GM18520 (cell line): ENCODE results near the gene DPCD.
"Not testable (repeated sequence)": the region's sequence is repeated elsewhere in the genome, so short reads cannot be mapped to it uniquely, and the experiment has no call there.

Experiments used
- ATAC-seq: cut with Tn5 transposase; IDR thresholded peaks from one replicate; pipeline ENCODE4 v1.9.1; 2021; ENCODE audit not compliant: unreplicated experiment

The DPCD gene

DNA sequence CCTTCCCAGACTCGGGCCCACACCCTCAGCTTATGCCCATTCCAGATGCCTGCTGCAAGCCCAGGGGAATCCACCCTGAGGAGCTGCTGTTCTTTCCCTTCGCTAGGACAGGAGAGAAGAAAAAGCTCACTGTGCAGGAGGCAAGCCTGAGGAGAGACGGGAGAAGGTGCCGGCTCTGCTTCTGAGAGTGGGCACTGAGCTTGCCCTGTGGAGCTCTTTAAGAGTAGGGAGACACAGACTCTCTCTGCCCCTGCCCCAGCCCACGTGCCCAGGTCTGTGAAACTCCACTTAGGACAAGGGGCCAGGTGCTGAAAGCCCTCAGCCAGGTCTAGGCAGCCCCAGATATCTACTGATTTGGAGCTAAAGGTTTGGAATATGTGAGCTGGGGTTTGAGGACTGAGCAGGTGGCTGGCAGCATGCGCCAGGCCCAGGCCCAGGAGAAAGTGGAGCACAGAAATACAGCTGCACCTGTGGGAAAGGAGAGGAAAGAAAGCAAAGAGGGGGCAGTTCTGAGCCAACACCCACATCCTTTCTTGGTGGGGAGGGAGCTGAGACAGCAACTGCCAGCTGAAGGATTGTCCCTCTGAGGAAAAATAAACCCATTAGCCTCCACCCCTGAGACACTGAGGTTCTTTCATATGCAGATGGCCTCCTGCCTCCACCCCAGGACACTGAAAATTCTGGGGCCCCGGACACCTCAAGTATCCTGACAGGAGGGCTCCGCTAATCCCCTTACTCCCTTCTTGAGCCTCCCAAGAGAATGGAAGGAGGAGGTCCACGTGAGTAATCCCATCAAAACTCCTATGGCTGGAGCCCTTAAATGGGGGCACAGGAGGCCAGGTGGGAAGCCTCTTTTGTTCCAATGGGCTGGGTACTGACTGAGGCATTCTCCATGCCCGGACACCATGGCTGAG lies 7.4 kb upstream of the DPCD start:
- ATAC-seq: no peak

DNA sequence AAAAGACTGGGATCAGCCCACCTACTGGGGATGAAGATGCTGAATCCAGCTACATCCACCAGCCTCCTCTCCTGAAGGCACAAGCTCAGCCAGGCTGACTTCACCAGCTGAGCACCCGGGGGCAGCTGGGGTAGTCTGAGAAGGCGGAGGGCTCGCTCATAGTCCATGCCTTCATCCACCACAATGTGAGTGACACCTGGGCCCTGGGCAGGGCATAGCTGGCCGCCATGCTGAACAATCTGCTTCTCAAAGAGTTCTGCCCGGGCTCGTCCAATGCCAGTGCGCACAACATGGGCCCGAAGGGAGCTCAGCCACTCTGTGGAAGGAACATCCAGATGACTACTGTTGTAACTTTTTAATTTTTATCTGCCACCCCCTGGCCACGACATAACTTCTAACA lies 2.3 kb upstream of the DPCD start:
- ATAC-seq: no peak

DNA sequence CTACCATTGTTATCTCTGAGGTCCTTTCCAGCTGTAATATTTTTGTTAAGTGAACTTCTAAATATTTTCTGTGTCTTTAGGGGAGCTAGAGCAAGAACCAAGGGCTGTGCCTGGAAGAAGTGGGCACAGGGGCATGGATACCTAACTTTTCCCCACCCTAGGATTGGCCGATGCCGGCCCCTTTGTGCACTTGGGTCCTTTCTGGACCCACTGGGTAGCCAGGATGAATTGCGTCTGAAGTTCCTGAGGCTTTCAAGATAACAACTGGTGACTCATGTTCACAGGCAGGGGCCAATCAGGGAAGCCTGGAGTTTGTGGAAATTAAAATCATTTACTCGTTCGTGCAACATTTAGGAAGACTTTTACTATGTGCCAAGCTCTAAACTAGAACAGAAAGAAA lies 758 bp downstream of the DPCD start:
- ATAC-seq: no peak

DNA sequence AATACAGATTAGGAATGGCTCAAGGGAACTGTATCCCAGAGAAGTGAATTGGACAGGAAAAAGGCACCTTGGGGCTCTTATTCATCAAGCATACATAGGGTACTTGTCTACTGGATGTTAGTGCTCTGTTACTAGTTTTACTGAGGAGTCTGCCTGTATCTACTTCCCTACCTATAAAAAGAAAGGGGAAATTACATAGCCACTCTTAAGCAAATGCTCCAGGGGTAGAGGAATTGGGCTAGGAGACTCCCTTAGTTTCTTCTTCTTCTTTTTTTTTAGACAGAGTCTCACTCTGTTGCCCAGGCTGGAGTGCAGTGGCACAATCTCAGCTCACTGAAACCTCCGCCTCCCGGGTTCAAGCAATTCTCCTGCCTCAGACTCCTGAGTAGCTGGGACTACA lies 5.2 kb downstream of the DPCD start:
- ATAC-seq: not testable (repeated sequence)

DNA sequence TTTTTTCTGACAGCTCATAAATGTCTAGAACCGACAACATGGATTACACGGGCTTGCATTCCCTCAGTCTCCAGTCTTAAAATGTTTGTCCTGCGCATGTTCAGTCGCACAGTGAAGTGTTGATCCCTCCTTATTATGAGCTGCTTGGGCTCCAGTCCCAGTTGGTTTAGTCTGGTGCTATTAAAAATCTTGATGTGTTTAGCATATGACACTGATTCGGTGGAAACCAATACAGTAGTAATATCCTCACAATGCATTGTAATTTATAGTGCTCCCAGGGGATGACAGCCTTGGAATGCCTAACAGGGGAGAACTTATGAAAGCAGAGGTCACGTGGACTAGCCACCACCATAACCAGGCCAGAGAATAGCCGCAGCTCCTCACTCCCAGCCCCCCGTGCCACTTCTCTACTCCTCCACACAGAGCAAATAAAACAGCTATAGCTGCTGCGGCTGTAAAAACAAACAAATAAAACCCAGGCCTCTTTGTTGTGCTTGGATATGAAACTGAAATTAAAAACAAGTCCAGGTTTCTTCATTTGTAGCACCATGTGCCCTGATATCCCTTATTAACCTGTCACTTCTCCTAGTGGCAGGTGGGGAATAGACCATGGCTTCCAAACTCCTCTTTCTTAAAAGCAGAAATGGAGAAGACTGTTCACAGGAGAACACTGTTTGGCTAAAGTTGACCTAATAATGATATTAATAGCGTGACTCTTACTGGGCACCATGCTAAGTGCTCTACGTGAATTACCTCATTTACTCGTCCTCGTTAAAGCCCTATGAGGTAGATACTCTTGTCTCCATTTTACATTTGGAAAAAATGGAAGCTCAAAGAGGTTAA lies 7.7 kb downstream of the DPCD start:
- ATAC-seq: no peak

DNA sequence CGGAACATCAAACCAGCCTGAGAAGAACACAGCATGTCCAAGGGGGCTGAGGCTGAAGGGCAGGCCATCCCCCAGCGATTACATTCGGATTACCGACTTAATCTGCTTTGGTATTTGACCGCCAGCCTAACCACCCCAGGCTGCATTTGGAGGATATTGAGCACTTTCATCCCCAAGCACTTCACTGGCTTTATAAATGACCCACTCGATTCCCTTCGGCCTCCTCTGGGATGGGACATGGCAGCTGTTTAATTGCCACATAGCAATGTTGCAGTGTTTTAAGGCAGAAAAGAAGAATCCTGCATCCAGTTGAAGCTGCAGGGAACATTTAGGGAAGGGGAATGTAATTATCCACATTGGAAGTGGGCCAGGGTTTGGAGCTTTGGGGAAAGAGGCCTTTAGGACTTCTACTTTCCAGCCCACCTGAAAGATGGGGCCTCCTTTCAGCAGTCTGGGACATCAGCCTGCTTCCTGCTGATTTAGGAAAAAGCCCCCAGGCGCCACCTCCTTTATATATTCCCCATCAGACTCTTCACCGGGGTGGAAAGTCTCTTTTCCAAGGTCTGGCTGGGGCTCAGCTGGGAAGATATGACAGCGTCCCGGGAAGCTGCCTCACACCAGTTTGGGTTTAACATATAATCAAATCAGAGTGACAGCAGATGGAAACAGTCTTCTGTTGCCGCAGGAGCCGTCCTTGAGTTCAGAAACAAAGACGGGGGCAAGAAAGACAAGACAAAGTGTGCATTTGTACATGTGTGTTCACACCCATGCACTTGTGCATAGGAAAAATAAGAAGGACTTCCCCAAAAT lies 9.2 kb downstream of the DPCD start:
- no peak for ATAC-seq

DNA sequence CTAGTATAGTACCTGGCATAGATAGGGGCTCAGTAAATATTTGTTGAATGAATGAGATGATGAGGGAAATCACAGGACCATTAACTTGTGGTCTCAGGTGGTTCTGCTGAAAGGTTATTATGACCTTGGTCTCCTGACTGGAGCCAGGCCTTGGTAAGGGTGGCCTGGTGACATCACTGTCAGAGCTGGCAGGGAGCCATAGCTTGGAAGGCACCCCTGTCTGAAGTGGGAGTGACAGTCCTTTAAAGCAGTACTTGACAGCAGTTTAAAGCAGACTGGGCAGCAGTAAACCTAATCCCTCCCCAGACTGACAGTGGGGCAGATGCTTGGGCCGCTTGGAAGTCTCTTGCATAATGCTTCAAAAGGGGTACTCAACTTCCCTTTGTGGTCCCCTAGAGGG lies 13.4 kb downstream of the DPCD start:
- ATAC-seq: no peak

DNA sequence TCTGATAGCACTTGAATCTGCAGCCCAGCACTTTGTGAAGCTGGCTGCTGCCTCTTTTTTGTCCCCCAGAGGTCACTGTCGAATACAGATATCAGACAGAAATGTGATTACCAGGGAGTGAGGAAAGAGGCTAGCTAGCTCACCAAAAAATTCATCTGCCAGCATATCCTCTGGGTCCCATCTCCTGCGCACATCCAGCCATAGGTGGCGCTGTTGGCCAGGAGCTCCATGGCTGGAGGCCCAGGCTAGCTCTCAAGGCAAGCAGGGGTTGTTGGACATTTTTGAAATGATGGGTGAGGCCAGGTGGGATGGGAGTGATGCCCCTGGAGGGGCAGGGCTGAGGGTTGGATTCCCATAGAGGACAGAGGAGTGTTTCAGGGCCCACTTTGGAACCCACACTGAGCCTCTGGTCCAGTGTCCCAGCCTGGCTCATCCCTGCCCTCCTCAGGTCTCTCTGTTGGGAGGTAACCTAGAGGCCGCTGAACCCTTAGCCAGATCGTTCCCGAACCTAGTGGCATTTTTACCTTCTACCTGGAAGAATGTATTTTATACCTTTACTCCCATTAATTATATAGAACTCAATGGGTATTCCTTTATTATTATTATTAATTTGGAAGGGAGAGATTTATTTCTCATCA lies 14.8 kb downstream of the DPCD start:
- no peak for ATAC-seq

DNA sequence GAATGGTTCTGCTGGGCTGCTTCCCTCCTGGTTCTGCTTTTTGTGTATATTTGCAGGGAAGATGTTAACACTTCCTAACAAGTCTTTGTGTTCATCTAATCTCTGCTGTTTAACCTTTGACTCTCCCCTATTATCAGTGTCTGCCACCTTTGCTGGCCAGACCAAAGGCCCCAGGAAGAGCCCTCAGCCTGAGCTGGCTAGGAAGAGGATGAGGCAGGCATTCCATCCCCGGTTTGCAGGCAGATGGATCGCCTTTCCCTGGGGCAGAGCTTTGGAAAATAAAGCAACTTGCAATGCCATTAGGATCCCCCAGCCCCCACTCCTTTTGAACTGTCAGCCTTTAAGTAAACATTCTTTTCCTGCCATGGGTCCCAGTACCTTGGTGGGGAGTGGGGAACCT lies 19.0 kb downstream of the DPCD start:
- ATAC-seq: no peak

DNA sequence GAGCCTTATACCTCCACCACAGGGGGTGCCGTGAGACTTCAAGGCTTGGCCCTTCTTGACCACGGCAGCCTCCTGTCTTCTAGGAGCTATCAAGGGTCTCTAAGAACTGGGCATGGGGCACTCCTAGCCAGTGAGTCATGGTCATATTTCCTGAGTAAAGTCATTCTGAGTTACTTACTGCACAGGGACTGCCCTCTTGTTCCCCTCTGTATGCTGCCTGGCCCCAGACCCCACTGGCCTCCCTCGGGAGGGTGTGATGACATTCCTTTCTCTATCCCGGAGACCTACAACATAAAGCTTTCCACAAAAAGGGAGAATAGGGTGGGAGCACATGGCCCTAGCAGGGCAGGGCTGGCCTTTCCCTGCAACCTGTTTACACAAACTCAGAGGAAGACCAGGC lies 21.4 kb downstream of the DPCD start:
- ATAC-seq: no peak

DNA sequence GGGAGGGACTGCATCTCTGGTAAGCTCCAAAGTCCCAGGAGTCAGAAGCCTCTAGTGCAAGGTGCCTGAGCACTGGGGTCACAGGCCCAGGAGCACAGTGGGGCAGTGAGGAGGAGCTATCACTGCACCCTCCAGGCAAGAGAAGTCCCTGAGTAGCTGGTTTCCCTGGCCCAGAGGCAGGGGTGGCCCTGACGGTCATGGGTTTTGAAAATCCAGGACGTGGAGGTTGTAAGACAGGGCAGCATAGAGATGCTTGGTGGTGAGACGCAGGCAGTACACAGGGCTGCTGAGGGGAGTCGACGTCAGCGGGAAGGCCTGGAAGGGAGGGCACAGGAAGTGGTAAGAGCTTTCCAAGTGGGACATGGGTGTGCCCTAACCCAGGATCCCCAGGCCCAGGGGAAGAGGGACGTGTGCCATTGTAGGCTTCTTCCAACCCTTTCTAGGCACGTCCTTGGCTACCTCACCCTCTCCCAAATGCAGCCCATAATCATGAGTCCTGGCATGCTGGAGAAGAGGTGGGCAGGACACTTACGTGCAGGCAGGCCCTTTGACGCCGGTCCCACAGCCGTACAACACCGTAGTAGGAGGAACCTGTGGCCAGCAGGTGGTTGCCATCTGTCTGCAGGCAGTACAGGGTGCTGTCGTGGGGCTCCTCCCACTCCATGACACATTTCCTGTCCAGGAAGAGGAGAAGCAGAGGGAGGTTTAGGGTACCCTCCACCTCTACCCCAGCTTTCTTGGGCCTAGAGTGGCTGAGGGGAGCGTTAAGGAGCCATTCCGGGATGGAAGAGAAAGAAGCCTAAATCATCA lies 23.2 kb downstream of the DPCD start:
- ATAC-seq: no peak

DNA sequence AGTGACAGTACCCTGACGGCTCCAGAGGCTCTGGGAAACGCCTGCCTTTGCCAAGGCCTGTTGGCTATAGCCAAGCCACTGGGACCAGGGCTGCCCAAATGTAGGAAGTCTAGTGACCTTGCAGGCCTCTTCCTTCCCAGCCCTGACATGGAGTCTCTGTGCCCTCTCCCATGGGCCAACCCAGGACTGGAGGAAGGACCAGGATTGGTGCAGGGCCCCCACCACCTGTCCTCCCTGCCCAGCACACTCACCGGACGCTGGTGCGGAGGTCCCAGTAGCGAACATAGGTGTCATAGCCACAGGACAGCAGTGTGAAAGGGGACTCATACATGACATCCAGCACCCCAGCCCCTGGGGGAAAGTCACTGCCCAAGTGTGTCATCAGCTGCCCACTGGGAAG lies 24.0 kb downstream of the DPCD start:
- no peak for ATAC-seq

DNA sequence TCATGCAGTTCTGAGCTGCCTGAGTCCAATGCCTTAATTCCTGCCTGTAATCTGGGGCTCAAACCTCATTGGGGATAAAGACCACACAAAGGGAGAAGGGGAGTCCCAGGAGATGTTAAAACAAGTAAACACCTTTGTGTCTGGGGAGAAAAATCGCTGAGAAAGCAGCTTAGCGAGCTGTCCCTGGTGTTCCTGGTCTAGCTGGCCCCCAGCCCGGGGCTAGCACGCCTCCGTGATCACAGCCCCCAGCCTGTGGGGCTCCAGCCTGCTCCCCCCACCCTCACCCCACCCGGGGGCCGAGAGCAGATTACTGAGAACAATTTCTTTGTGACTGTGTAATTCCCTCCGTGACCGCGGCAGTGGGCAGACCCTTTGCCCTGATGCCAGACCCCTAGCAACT lies 24.8 kb downstream of the DPCD start:
- no peak for ATAC-seq

DNA sequence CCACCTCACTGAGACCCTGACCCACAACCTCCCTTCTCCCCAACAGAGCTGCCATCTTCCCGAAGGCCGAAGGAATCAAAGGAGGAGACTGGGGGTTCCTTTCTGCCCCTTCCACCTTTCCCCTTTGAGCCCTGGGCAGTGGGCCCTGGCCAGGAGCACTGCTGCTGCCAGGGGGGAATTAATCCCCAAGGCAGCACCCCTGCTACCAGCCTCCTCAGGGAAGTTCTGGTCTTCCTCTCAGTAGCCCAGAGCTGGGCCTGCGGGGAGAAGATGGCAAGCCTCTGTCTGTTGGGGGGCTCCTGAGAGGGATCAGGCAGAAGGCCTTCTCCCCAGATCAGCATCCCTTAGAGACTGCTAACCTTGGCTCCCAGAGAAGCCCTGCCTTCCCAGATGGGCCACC lies 25.5 kb downstream of the DPCD start:
- no peak for ATAC-seq

DNA sequence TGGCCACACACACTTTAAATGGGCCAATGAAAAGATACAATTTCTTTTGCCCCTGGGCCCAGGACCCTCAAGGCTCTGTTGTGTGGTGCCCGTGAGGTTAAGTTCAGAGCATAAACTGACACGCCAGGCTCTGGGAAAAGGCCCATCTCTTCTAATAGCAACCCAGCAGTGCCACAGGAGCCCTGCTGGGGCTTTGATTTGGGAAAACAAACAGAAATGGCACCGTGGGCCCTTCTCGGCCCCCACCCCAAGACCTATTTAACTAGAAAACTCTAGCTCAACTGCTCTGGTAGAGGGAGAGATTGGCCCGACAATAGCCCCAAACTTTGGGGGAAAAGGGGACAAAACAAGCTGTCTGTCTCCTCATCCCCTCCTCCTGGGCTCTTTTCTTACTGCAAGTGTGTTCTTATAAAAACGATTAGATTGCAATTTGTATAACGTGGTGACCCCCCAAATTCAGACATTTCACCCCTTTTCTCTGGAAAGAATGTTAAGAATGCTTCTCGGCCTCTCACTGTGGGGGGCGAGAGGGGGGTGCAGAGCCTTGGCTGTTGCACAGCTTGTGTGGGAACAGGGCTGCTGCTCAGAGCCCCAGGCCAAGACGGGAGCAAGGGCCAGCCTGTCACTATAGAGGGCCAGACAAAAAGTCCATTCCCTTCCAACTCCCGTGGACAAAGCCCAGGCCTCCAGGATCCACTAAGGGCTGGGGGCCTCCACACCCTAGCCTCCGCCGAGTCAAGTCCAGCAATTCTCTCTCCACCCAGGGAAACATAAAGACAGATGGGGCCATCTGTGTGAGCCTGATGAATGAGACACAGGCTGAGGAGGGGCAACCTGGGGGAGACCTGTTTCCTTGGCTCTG lies 26.8 kb downstream of the DPCD start:
- ATAC-seq: no peak

DNA sequence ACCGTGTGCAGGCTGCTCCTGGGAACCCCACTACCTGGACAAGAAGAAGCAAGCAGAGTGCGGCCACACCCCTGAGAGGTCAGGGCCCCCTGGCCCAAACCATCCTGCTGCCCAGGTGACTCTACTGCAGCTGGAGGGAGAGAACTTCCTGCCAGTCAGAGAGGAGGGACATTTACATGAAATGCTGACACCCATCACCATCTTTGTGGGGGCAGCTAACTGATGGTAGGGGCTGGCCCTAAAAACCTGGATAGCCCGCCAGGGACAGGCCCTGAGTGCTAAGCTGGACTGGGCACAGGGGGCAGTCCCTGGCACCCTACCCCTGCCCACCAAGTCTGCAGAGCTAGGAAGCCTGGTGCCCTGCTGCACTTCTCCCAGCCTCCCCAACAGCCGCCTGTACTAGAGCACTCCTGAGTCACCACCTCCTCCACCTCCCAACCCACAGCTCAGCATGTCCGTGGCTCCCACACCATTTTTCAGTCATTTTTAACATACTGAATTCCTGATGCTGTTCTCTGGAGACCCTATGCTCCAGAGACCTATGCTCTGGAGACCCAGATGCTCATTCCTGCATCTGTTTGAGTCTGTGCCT lies 27.5 kb downstream of the DPCD start:
- ATAC-seq: no peak

DNA sequence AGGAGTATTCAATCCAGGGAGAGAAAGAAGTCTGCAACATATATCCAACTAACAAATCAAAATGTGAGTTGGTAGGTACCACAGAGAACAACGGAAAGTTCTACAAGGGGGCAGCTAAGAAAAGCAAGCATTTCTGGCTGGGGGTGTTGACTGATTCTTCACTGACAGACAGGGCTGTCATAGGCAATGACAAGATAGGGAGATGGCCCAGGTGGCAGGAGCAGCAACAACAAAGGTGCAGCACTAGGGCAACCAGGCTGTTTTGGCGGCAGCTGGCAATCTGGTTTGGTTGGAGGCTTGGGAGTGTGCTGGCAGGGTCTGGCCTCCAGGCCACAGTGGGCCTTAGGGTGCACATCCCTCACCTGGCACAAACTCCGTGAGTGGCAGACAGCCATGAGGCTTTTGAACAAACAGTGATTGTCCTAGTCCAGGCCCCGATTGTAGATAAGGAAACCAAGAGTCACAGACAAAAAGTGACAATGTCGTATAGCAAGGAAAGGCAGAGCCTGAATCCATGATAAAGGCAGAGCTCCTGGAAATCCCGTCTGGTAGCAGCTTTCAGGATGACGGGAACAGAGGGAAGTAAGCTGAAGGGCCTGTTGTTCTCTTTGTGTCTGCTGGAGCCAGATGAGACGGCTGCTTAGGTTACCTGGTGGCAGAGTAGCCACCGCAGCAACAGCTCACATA lies 28.4 kb downstream of the DPCD start:
- no peak for ATAC-seq
